ENCODE data around the gene KCNMB2.

DNA sequence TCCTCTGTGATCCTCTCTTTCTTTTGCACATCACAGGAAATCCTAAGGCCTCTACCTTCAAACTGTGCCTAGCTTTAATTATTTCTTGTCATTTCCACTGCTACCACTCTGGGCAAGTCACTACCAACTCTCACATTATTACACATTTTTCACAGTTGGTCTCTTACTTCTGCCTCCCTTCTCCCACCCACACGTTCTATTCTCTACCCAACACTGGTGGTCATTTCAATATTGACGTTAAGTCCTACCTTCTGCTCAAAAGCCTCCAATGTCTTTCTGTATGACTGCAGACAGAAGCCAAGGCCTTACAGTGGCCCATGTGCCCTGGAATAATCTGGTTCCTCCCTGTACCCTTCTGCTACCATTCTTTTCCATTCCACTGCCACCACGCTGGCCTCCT lies 3.9 kb downstream of the KCNMB2 start:
- TF ChIP-seq, protein P1, sequence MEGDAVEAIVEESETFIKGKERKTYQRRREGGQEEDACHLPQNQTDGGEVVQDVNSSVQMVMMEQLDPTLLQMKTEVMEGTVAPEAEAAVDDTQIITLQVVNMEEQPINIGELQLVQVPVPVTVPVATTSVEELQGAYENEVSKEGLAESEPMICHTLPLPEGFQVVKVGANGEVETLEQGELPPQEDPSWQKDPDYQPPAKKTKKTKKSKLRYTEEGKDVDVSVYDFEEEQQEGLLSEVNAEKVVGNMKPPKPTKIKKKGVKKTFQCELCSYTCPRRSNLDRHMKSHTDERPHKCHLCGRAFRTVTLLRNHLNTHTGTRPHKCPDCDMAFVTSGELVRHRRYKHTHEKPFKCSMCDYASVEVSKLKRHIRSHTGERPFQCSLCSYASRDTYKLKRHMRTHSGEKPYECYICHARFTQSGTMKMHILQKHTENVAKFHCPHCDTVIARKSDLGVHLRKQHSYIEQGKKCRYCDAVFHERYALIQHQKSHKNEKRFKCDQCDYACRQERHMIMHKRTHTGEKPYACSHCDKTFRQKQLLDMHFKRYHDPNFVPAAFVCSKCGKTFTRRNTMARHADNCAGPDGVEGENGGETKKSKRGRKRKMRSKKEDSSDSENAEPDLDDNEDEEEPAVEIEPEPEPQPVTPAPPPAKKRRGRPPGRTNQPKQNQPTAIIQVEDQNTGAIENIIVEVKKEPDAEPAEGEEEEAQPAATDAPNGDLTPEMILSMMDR (IDR thresholded peaks at IDR 0.05; ENCODE audit: low read depth, low read length, poor library complexity, severe bottlenecking) = no peak
- TF ChIP-seq EZH2phosphoT487 (IDR thresholded peaks at IDR 0.05; ENCODE audit: borderline replicate concordance, low read length) = no peak

All from DOHH2 (cell line).